B cell (primary cell): ENCODE data around the gene RAD9A.

Source experiments
- CTCF ChIP-seq: fragments of 200-600 bp; IDR thresholded peaks from one replicate; pipeline ENCODE4 v1.8.0; 2022; ENCODE audit warnings: antibody characterized with exemption, mild to moderate bottlenecking
- EZH2 ChIP-seq: IDR thresholded peaks from 2 replicates; pipeline ENCODE4 v1.6.1; 2012; ENCODE audit warnings: borderline replicate concordance, low read depth, mild to moderate bottlenecking, moderate library complexity, low read length; ENCODE audit not compliant: insufficient read depth, poor library complexity, severe bottlenecking

- TF ChIP-seq CTCF, result no peak
- TF ChIP-seq EZH2, result no peak
Measured at GRCh38 chr11:67408437-67409200, 16.8 kb downstream of the RAD9A start.
